Activated CD8-positive, alpha-beta memory T cell treated with anti-CD3 and anti-CD28 coated beads for 1 hour (primary cell): ENCODE data around the gene CPE.
"Not testable (repeated sequence)": the region's sequence is repeated elsewhere in the genome, so short reads cannot be mapped to it uniquely, and the experiment has no call there.

Experiments used
- DNase-seq, 2 donors: peaks; one replicate each; pipeline ENCODE4 v3.0.0-alpha.2; 2020; ENCODE audit warnings: low read depth in 1 of 2; ENCODE audit errors: extremely low read depth in 1 of 2

Gene CPE

GRCh38 chr4:165378745-165379677, at the start of gene CPE:
Gene CPE, plus strand, starts transcription at chr4:165379008. Its CDS starts 214 bp downstream, at chr4:165379222.
- peak; percentile 10 to 21 for DNase-seq

GRCh38 chr4:165330071-165330470, 48.7 kb upstream of the CPE start:
- no peak for DNase-seq

GRCh38 chr4:165330666-165331065, 48.1 kb upstream of the CPE start:
- no peak for DNase-seq

GRCh38 chr4:165331359-165331758, 47.4 kb upstream of the CPE start:
- DNase-seq = no peak

DNA sequence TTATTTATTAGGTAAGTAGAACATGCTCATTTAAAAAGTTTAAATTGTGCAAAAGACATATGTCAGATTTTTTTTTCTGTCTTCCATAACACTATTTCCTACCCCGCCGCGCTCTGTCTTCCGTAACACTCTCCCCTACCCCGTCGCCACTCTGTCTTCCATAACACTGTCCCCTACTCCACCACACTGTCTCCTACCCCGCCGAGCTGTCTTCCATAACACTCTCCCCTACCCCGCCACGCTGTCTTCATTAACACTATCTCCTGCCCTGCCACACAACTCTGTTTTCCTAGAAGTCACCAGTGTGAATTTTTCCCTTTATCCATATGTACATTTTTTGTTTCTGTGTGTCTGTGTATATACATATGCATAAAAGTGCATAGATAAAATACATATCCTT, 47.0 kb upstream of the CPE start:
- no peak for DNase-seq

GRCh38 chr4:165332502-165332901, 46.3 kb upstream of the CPE start:
- no peak for DNase-seq

DNA sequence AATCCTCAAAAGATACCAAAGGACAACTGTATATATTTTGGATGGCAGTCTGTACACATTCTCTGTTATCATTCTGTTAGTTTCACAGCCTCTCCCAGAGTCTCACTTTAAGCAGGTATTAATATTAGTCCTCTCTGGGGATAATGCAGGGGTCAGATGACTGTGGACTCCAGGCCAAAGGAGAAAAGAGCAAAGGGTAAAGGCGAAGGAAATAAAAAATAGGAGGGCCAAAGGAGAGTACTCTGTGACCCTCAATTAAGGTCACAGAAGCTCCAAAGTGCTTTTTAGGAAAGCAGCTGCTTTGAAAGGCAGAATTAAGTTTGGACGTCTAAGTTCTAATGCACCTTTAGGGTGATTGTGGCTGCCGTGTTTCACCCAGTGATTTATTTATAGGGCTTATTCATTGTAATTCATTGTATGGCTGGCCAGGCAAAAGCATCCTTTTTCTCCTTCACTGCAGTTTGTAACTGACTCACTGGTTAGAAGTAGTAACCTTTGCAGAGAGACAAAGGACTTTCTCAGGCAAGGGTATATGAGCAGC, 43.6 kb upstream of the CPE start:
- no peak for DNase-seq

- DNase-seq = no peak
These were observed 42.1 kb upstream of the CPE start for GRCh38 chr4:165336743-165337142.

DNA sequence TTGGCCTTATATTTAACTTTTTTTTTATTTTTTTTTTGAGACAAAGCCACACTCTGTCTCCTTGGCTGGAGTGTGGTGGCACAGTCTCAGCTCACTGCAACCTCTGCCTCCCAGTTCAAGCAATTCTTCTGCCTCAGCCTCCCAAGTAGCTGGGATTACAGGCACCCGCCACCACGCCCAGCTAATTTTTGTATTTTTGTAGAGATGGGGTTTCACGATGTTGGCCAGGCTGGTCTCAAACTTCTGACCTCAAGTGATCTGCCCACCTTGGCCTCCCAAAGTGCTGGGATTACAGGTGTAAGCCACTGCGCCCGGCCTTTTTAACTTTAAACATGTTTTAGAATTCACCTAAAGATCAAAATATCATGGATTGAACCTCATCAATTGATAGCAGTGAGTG, 36.5 kb upstream of the CPE start:
- not testable (repeated sequence) for DNase-seq

GRCh38 chr4:165343353-165344191, 35.2 kb upstream of the CPE start:
- DNase-seq = no peak

DNA sequence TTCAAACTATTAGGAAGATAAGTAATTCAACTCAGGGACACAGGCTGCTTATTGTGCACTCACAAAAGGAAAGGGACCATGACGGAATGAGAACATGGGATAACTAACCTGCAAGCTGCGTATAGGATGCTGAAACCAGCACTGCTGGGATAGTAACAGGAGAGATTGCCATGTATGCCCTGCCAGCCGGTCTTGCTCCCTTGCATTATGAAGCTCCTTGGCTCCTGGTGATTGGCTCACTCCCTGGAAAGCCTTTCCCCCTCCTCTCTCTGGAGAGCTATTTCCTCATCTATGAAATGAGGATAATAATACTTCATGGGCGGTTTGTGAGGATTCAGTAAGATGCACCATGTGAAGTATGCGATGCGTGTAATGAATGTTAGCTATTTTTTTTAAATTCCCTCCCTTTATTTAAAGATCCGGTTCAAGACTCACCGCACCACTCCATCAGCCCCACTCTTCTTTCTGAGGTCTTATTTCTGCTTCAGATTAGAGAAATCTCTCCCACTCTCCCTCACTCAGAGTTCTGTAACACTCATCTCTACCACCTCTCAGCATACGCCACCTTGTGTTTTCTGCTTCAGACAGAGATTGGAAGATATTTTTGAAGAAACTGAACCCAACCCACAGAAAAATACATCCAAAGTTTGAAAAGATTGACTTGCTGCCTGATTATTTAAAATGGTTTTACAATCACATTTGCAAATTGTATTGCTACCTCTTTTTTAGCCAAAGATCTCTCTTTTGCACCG, 33.0 kb upstream of the CPE start:
- no peak for DNase-seq

GRCh38 chr4:165347647-165348569, 30.9 kb upstream of the CPE start:
- DNase-seq = no peak

DNA sequence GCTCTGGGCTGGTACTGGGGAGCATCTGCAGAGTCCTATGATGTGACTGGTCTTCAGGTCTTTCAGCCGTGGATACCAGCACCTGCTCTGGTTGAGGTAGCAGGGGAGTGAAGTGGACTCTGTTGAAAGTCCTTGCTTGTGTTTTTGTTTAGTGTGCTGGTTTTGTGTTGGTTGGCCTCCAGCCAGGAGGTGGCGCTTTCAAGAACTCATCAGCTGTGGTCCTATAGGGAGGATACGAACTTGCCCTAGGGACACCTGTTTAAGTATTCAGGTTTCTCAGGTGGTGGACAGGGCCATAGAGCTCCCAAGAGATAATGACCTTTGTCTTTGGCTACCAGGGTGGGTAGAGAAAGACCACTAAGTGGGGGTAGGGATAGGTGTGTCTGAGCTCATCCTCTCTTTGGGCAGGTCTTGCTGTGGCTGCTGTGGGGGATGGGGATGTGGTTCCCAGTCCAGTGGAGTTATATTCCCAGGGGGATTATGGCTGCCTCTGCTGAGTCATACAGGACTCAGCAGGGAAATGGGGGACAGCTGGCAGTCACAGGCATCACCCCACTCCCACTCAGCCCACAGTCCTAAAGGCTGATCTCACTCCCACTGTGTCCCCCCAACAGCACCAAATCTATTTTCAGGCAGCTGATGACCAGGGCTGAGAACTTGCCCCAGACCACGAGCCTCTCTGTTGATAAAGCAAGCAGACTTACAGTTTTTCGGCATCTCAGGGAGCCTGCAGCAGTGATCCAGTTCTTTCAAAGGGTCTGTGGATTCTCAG, 27.3 kb upstream of the CPE start:
- DNase-seq = no peak

- DNase-seq = no peak
These were observed 22.9 kb upstream of the CPE start for GRCh38 chr4:165355900-165356300.

DNA sequence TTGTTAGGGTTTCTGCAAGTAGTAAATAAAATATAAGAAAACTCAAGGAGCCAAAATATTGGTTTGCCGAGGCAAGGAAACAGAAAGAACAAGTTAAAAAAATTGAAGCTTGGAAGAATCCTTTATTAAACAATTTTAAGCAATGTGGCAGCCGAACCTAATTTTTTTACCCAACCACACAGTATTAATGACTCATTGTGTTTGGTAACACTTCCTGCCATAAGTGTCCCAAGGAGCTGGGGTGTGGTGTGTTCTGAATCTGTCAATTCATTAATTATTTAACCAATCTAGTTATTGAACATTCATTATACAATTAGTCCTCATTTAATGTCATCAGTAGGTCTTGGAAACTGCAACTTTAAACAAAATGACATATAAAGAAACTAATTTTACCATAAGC, 19.3 kb upstream of the CPE start:
- DNase-seq = no peak

- DNase-seq = no peak
These were observed 18.6 kb upstream of the CPE start for GRCh38 chr4:165360041-165360695.

GRCh38 chr4:165360985-165361670, 17.7 kb upstream of the CPE start:
- no peak for DNase-seq

GRCh38 chr4:165361810-165362209, 17.0 kb upstream of the CPE start:
- DNase-seq = no peak
